Aorta (tissue), 5 donors: ENCODE results near the gene BACH2. TPM values are rescaled to one million over a fixed set of nuclear protein-coding genes. Genes with fewer than 3 reads are reported as not detected.
A peak's percentile ranks its signal among the peaks of the same experiment; 100 is the strongest.

Experiments used
- ATAC-seq: fragments of 200-7000 bp; cut with Tn5 transposase; one replicate; pipeline ENCODE4 v1.9.1; 2022; ENCODE audit warnings: moderate library complexity; ENCODE audit not compliant: low FRiP score
- DNase-seq, 2 donors: peaks; one replicate each; pipeline ENCODE4 v3.0.0-alpha.2; 2020
- H3K27ac ChIP-seq, 2 donors: one replicate each; pipeline ENCODE4 v1.5.1; 2013; ENCODE audit warnings: low read length in 2 of 2, mild to moderate bottlenecking in 2 of 2, moderate library complexity in 2 of 2, control low read depth in 1 of 2, inconsistent platforms in 1 of 2, low read depth in 1 of 2
- H3K27me3 ChIP-seq, 2 donors: one replicate each; pipeline ENCODE4 v1.6.1; 2013; ENCODE audit warnings: control low read depth in 1 of 2, low read length in 1 of 2, mild to moderate bottlenecking in 1 of 2, moderate library complexity in 1 of 2; ENCODE audit not compliant: insufficient read depth in 2 of 2, control insufficient read depth in 1 of 2
- H3K36me3 ChIP-seq, 2 donors: one replicate each; pipeline ENCODE4 v1.6.1; 2013; ENCODE audit warnings: control low read depth in 1 of 2, low read length in 1 of 2, mild to moderate bottlenecking in 1 of 2; ENCODE audit not compliant: insufficient read depth in 2 of 2, control insufficient read depth in 1 of 2
- H3K4me1 ChIP-seq, 2 donors: one replicate each; pipeline ENCODE4 v1.6.1; 2013; ENCODE audit warnings: low read length in 2 of 2, control low read depth in 1 of 2, mild to moderate bottlenecking in 1 of 2, moderate library complexity in 1 of 2; ENCODE audit not compliant: insufficient read depth in 2 of 2, control insufficient read depth in 1 of 2
- H3K4me3 ChIP-seq, 2 donors: one replicate each; pipeline ENCODE4 v1.5.1; 2013; ENCODE audit warnings: low read length in 2 of 2, control low read depth in 1 of 2, mild to moderate bottlenecking in 1 of 2
- H3K9me3 ChIP-seq: one replicate; pipeline ENCODE4 v1.6.1; 2013; ENCODE audit warnings: mild to moderate bottlenecking, low read length; ENCODE audit not compliant: control insufficient read depth
- WGBS, 2 donors: extraction: QIAGEN DNeasy Blood & Tissue Kit; methylation state at CpG; one replicate each; pipeline ENCODE4 v1.1.7; 2013; 5-methylcytosine and 5-hydroxymethylcytosine counted together
- intact Hi-C, 2 donors: fragments of 100-400 bp; cut with DNase I; formaldehyde crosslinking; loops; one replicate each; pipeline versions ENCODE4 v1.14.2 to v1.15.0; 2022
- polyA plus RNA-seq, 2 donors: library from polyadenylated mRNA; stranded (reverse); fragments of 200-250 nt; gene quantifications; one replicate each; pipeline ENCODE4 v1.2.3, GENCODE V29; 2013
- total RNA-seq, 2 donors: library from RNA; stranded (reverse); fragmentation: NEBNext Ultra II Directional; extraction: Animal tissue kit (Norgen Biotek cat#: 25700); gene quantifications; one replicate each; pipeline ENCODE4 v1.2.1, GENCODE V29; 2021
- donor health status: healthy with polysubstance abuse.
- donor health status: Bipolar disorder and iron deficiency.
- donor health status: DM: no; HTN: no; CAD: no.
- donor health status: DM: no; HTN: no; CAD: no.
- donor health status: DM: yes; HTN: yes; CAD: no.

The BACH2 gene
- total and polyA plus RNA-seq, 4 donors: 0.36 to 22.2 (median 6.1) TPM

DNA sequence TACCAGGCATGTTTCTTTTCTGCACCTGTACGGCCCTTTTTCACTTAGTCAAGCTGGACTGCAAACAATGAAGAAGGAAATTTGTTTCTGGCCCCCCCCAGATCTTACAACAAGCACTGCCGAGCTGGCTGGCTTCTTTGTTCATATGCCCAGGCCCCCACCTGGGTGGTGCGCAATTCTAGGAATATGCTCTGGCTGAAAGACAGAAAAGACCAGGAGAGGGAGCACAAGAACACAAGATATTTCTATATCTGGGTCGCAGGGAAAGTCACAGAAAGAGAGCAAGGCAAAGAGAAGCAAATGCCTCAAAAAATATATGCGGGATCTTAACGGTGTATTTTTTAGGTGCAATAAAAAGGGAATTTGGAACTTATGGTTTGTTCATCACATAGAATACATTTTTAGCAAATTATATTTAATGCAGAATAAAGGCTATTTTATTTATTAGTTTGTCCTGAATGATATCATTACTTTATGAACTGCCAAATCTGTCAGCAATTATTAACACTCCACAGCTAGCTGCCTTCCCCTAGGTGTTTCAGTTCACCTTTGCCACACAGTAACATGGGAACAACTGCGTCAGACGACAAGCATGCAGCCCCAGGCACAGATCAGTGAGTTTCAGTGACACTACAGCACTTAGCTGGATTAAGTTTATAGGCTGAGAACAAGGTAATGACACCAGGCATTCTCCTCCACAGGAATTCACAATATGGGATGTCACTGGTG lies 325.9 kb downstream of the BACH2 start:
- DNase-seq: no peak
- 19 to 22% methylated on average over 8 of the region's 8 CpGs for WGBS, 2 donors
- intact Hi-C loops: loop anchor here (1.0 to 10.0 kb wide), 5 partner anchors 124 to 508 kb away; no protein-coding TSS in a partner anchor

DNA sequence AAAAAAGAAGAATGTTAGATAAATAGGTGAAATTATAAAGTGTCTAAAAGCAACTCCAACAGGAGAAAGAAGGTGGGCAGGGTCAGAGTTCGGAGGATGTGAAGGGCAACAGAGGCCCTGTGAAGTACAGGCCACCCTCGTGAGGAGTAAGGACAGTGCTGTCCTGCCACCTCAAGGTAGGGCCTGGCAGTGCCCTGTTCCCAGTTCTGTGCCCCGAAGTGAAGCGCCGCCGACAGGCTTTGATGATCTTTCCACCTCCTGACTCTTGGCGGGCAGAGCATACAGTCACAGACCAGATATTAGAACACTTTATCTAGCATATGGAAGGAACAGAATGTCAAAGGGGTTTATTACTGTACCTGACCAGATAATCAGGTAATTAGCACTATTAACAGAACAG lies 326.6 kb downstream of the BACH2 start:
- no peak overlapping the region for H3K27ac ChIP-seq
- H3K4me3 ChIP-seq: no peak overlapping the region
- no peaks in the 10 kb centered on the region for H3K4me1 ChIP-seq
- no peak for ATAC-seq
- H3K27me3 ChIP-seq: no peaks in the 10 kb centered on the region
- intact Hi-C loops: loop anchor here (1.0 to 10.0 kb wide), 5 partner anchors 125 to 509 kb away; no protein-coding TSS in a partner anchor
- DNase-seq: no peak
- WGBS, 2 donors: 91 to 97% methylated on average over 7 of the region's 7 CpGs
- H3K9me3 ChIP-seq: no peaks in the 10 kb centered on the region
- H3K36me3 ChIP-seq: no peaks in the 10 kb centered on the region

More for the DNA sequence above, 325.9 kb downstream of the BACH2 start:
- Histone ChIP-seq H3K4me1 (no peaks in the 10 kb centered on the region), H3K4me3 (no peak overlapping the region), H3K27ac (no peak overlapping the region), H3K9me3 (no peaks in the 10 kb centered on the region), H3K27me3 (no peaks in the 10 kb centered on the region), H3K36me3 (no peaks in the 10 kb centered on the region)
- peak; percentile 63 for ATAC-seq

DNA sequence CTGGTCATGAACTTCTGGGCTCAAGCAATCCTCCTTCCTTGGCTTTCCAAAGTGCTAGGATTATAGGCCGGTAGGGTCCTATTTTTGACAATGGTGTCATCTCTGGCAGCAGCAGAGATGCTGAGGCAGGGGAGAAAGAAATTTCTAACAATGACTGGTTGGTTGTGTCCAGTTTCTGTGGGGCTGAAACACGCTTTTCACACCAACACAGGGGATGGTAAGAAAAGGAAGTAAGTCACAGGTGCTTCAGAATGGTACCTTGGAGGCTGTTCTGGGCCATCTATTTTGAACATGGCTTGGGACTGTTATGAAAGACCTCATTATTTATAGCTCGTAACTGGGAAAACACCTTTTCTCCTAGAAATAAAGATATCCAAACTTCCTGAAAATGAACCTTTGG lies 329.7 kb downstream of the BACH2 start:
- H3K36me3 ChIP-seq: no peaks in the 10 kb centered on the region
- DNase-seq (no peak), ATAC-seq (no peak)
- H3K4me3 ChIP-seq: no peak overlapping the region
- no peak overlapping the region for H3K27ac ChIP-seq
- H3K4me1 ChIP-seq: peaks cover 0 to 2% of the 10 kb centered on the region in 2 donors
- 73 to 94% methylated on average over 3 of the region's 3 CpGs for WGBS, 2 donors
- intact Hi-C loops: no loop called here
- no peaks in the 10 kb centered on the region for H3K9me3 ChIP-seq
- H3K27me3 ChIP-seq: no peaks in the 10 kb centered on the region

GRCh38 chr6:89966228-89966544 lies 330.5 kb downstream of the BACH2 start:
- no peaks in the 10 kb centered on the region for H3K36me3 ChIP-seq
- ATAC-seq: no peak

DNA sequence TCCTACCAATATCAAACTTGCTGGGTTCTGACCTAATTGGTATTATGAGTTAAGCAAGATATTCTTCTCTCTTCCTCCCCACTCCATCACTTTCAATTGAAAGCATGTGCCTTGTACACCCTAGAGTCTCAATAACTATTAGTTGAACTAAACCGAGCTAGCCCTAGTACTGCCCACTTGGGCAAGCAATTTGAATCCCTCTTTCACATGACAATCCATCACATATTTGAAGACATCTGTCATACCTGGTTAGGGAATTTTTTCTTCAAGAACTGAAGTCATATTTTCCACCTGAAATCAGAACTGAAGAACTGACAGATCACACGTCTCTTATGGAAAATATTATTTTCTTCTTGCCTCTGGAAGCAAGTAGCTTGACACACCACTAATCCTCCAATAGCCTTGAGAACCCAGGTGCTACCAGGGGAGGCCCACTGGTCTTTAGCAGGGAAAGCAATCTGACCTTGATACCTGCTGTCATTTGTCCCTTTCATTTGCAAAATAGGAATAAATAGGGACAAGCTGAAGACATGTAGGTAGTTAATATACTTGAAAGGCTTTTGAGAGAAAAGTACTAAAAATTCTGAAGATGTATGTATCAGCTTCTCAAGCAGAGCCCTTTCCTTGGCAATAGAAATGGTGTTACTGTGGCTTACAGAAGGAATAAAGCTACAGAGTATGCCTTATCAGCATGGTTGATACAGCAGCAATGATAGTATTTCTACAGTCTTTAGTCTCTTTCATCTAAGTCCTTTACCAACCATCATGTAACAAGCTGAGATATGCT lies 331.0 kb downstream of the BACH2 start:
- no peak overlapping the region for H3K4me3 ChIP-seq
- no peak for ATAC-seq
- 81 to 84% methylated on average over 2 of the region's 2 CpGs for WGBS, 2 donors
- DNase-seq: no peak
- no peak overlapping the region for H3K27ac ChIP-seq
- H3K4me1 ChIP-seq: peaks cover 0 to 2% of the 10 kb centered on the region in 2 donors
- H3K36me3 ChIP-seq: no peaks in the 10 kb centered on the region
- no peaks in the 10 kb centered on the region for H3K9me3 ChIP-seq
- no peaks in the 10 kb centered on the region for H3K27me3 ChIP-seq
- intact Hi-C loops: no loop called here

More at GRCh38 chr6:89966228-89966544, 330.5 kb downstream of the BACH2 start:
- H3K9me3 ChIP-seq: no peaks in the 10 kb centered on the region
- H3K4me3 ChIP-seq: no peak overlapping the region
- 63 to 72% methylated on average over 1 of the region's 1 CpG for WGBS, 2 donors
- DNase-seq: no peak
- intact Hi-C loops: no loop called here
- H3K27me3 ChIP-seq: no peaks in the 10 kb centered on the region
- peaks cover 0 to 2% of the 10 kb centered on the region in 2 donors for H3K4me1 ChIP-seq
- no peak overlapping the region for H3K27ac ChIP-seq

DNA sequence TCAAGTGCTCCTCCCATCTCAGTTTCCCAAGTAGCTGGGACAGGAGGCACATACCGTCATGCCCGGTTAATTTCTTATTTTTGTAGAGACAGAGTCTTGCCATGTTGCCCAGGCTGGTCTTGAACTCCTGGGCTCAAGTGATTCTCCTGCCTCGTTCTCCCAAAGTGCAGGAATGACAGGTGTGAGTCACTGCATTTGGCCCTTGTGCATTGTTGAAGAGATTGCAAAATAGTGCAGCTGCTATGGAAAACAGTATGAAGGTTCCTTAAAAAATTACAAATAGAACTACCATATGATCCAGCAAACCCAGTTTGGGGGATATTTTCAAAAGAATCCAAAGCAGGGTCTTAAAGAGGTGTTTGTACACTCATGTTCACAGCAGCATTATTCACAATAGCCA lies 333.3 kb downstream of the BACH2 start:
- no peak for ATAC-seq
- Histone ChIP-seq H3K9me3 (no peaks in the 10 kb centered on the region), H3K4me3 (no peak overlapping the region), H3K4me1 (peaks cover 0 to 2% of the 10 kb centered on the region in 2 donors), H3K36me3 (no peaks in the 10 kb centered on the region), H3K27ac (no peak overlapping the region), H3K27me3 (no peaks in the 10 kb centered on the region)
- DNase-seq: no peak
- intact Hi-C loops: no loop called here
- WGBS, 2 donors: 89 to 93% methylated on average over 3 of the region's 3 CpGs

DNA sequence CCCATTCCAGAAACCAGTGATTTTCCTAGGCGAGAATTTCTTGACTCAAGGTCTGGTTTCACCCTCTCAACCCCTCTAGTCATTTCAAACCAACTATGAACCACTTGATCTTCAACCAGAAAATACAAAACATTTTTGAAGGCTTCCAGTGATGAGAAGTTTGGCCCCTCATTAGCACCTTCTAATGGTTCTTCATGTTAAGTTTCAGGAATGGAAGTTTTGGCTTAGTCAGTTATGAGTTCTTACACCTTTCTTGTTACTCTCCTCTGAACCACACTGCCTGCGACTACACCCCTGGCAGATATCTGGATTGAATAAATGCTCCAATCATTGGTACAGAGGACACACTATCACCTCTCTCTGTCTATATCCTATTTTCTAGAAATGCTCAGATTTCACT lies 335.2 kb downstream of the BACH2 start:
- 95 to 97% methylated on average over 2 of the region's 2 CpGs for WGBS, 2 donors
- intact Hi-C loops: no loop called here

GRCh38 chr6:89959883-89960282 lies 336.8 kb downstream of the BACH2 start:
- intact Hi-C loops: no loop called here

More for the DNA sequence above, 335.2 kb downstream of the BACH2 start:
- DNase-seq (no peak), ATAC-seq (no peak)
- Histone ChIP-seq H3K4me3 (no peak overlapping the region), H3K9me3 (no peaks in the 10 kb centered on the region), H3K36me3 (no peaks in the 10 kb centered on the region), H3K27ac (no peak overlapping the region), H3K4me1 (peaks cover 0 to 2% of the 10 kb centered on the region in 2 donors), H3K27me3 (no peaks in the 10 kb centered on the region)

DNA sequence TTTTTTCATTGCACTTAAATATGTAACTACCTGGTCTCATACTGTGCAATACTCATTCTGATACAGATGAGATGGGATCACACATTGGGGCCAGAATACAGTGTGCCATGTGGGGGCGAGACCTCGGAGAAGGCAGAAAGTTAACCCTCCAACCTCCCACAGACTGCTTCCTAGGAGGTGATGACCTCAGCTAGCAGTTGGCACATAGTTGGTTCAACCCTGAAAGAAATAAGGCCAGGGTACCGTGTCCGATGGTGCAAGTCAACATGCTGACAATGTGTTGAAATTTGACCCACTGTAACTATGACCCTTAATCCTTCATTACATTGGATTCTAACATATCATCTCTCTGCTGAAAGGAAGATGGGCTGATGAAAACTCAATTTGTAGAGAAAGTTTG lies 340.5 kb downstream of the BACH2 start:
- H3K9me3 ChIP-seq: no peaks in the 10 kb centered on the region
- WGBS, 2 donors: 86 to 89% methylated on average over 4 of the region's 4 CpGs
- ATAC-seq (no peak), DNase-seq (no peak)
- intact Hi-C loops: no loop called here
- no peak overlapping the region for H3K27ac ChIP-seq
- H3K27me3 ChIP-seq: no peaks in the 10 kb centered on the region
- no peaks in the 10 kb centered on the region for H3K4me1 ChIP-seq
- no peak overlapping the region for H3K4me3 ChIP-seq
- no peaks in the 10 kb centered on the region for H3K36me3 ChIP-seq

More at GRCh38 chr6:89959883-89960282, 336.8 kb downstream of the BACH2 start:
- Histone ChIP-seq H3K4me3 (no peak overlapping the region), H3K36me3 (no peaks in the 10 kb centered on the region), H3K27ac (no peak overlapping the region), H3K27me3 (no peaks in the 10 kb centered on the region), H3K9me3 (no peaks in the 10 kb centered on the region), H3K4me1 (peaks cover 0 to 2% of the 10 kb centered on the region in 2 donors)
- DNase-seq: no peak
- ATAC-seq: no peak
- 90 to 91% methylated on average over 6 of the region's 6 CpGs for WGBS, 2 donors
